GM21367 (cell line): Measurements from ENCODE around the gene SEPTIN8.
"Not testable (repeated sequence)": the region's sequence is repeated elsewhere in the genome, so short reads cannot be mapped to it uniquely, and the experiment has no call there.

ENCODE experiments used
- ATAC-seq: cut with Tn5 transposase; IDR thresholded peaks from one replicate; pipeline ENCODE4 v1.9.1; 2021; ENCODE audit not compliant: unreplicated experiment

The SEPTIN8 gene

DNA sequence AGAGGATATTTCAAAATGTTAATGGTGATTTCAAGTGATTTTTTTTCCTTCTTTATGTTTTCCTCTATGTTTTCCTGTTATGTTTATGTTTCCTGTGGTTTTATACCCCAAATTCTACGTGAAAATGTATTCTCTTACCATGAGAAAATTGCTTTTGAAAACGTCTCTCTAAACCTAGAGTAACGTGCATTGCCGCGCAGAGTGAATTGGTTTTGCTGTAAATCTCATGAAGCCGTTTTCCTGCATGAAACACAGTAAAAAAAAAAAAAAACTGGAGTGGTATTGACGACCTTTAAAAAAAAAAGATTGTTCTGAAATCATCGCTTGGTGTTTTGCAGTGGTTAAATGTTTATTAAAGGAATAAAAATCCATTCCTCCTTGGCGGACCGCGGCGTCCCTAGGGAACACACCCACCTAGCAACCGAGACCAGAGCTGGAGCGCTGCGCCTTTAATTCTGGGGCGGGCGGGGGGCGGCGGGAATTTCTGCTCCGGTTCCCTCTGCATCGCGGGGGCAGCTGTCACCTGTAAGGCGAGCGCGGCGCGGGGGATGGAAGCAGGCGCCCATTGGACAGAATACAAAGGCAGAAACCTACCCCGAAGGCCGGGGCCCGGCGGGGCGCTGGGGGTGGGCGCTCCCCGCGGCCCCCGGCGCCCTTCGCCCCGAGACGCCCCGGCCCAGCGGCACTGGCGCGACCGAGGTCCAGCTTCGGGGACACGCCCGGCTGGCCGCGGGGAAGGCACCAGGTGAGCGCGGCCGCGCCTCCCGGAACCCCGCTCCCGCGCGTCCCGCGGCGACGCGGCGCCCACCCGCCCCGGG is 36.0 kb upstream of the SEPTIN8 start, which contains the start of gene SOWAHA:
Gene SOWAHA, plus strand, starts transcription at position 522 of the 818 bp plus-strand sequence. CDS start 320 bp downstream, outside the sequence.
- ATAC-seq, result no peak

DNA sequence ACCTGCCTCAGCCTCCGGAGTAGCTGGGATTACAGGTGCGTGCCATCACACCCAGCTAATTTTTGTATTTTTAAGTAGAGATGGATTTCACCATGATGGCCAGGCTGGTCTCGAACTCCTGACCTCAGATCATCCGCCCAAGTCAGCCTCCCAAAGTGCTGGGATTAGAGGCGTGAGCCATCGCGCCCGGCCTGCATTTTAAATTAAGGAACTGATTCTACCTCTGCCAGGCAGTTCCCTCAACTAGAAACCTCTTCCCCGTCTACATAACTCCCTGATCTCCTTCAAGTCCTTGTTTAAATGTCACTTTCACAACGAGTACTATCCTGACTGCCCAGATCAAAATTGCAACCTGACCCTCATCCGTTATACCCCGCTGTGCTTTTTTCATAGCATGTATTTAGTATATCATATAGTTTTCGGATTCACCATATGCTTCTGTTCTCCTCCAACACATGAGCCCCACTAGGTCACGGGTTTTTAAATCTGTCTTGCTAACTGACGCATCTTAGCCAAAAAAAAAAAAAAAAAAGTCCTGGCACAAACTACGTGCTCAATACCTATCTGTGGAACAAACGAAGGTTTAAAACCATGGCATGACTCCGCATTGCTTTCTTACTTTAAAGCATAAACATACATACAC is 35.2 kb upstream of the SEPTIN8 start:
- no peak for ATAC-seq

DNA sequence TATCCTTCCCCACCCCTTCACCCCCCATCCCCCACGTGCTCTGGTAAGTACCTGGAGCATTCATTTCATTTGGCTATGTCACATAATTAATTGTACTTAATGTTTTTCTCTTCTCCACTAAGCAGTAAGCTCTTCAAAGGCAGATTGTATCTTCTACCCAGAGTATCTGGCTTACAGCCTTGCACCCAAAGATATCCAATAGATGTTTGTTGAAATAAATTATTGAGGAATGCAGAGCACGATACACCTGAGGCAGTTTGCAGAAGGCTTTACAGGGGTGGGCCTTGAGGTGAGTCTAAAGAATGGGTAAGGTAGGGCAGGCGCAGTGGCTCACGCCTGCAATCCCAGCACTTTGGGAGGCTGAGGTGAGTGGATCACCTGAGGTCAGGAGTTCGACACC is 33.6 kb upstream of the SEPTIN8 start:
- no peak for ATAC-seq

DNA sequence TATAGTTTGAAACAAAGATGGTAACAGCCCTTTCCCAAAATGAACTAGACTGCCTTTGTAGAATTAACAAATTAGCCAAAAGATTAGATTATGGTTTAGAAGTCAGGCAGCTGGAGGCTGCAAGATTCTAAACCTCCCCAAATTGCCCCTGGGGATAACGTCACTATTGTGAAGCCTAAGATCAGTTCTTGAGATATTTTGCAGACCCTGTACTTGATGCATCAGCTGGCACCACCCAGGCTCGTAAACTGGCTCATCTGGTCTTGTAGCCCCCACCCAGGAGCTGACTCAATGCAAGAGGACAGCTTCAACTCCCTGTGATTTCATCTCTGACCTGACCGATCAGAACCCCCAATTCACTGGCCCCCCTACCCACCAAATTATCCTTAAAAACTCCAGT is 31.8 kb upstream of the SEPTIN8 start:
- no peak for ATAC-seq

DNA sequence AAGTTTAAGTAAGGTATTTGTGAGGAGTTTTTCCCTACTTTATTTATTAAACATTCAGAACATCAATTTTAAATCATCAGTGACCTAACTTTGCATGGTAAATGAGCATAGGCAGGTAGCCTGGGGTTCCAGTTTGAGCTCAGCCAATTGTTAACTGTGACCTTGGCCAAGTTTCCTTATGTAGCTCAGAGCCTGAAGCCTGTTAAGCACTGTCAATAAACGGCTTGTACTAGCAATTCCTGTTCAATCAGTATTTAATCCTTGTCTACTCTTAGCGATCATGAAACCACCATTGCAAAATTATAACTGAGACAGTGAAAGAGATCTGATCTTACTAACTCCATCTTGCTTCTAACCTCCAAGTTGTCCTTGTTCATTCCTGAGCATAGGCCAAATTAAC is 31.4 kb upstream of the SEPTIN8 start:
- ATAC-seq, result no peak

DNA sequence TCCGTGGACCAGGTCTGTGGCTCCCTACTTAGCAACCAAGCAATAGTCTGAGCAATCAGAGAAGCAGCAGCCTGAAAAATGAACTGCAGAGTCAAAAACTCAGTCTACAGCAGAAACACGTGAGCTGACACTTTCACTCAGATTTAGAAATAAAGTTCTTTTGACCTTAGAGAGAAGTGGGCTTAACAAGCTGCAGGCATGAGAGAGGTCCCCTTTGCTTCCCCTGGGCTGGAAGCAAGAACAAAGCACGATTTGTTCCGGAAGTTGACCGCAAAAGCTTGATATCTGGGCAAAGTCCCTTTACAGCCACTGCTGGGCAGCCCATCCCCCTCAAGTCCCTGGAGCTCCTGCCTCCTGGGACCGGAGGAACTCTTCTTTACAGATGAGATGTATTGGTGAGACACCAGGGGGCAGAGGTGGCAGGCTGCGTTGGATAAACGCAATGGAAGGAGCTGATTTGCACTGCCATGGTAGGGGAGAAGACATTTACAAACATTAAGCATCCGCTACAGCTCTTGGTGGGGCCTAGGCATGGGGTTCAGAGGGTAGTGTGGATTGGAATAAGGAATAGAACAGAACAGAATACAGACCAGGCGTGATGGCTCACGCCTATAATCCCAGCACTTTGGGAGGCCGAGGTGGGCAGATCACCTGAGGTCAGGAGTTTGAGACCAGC is 30.3 kb upstream of the SEPTIN8 start:
- ATAC-seq, result no peak

DNA sequence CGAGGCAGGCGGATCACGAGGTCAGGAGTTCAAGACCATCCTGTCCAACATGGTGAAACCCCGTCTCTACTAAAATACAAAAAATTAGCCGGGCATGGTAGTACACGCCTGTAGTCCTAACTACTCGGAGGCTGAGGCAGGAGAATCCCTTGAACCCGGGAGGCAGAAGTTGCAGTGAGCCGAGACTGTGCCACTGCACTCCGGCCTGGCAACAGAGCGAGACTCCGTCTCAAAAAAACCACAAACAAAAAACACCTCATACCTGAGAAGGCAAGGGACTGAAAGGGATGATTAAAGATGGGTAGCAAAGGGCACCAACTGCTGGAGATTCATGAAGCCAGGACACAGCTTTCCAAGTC is 29.7 kb upstream of the SEPTIN8 start:
- ATAC-seq, result not testable (repeated sequence)

DNA sequence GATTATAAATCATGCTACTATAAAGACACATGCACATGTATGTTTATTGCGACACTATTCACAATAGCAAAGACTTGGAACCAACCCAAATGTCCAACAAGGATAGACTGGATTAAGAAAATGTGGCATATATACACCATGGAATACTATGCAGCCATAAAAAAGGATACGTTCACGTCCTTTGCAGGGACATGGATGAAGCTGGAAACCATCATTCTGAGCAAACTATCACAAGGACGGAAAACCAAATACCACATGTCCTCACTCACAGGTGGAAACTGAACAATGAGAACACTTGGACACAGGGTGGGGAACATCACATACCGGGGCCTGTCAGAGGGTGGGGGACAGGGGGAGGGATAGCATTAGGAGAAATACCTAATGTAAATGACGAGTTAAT is 28.8 kb upstream of the SEPTIN8 start:
- not testable (repeated sequence) for ATAC-seq

DNA sequence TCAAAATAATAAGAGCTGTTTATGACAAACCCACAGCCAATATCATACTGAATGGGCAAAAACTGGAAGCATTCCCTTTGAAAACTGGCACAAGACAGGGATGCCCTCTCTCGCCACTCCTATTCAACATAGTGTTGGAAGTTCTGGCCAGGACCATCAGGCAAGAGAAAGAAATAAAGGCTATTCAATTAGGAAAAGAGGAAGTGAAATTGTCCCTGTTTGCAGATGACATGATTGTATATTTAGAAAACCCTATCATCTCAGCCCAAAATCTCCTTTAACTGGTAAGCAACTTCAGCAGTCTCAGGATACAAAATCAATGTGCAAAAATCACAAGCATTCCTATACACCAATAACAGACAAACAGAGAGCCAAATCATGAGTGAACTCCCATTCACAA is 27.2 kb upstream of the SEPTIN8 start:
- ATAC-seq, result not testable (repeated sequence)

DNA sequence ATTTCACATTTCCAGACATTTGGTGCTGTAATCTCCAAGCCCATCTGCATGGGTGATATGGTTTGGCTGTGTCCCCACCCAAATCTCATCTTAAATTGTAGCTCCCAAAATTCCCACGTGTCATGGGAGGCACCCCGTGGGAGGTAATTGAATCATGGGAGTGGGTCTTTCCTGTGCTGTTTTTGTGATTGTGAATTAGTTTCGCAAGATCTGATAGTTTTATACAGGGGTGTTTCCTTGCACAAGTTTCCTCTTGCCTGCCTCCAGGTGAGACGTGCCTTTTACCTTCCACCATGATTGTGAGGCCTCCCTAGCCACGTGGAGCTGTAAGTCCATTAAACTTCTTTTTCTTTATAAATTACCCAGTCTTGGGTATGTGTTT is 25.6 kb upstream of the SEPTIN8 start:
- ATAC-seq, result not testable (repeated sequence)

DNA sequence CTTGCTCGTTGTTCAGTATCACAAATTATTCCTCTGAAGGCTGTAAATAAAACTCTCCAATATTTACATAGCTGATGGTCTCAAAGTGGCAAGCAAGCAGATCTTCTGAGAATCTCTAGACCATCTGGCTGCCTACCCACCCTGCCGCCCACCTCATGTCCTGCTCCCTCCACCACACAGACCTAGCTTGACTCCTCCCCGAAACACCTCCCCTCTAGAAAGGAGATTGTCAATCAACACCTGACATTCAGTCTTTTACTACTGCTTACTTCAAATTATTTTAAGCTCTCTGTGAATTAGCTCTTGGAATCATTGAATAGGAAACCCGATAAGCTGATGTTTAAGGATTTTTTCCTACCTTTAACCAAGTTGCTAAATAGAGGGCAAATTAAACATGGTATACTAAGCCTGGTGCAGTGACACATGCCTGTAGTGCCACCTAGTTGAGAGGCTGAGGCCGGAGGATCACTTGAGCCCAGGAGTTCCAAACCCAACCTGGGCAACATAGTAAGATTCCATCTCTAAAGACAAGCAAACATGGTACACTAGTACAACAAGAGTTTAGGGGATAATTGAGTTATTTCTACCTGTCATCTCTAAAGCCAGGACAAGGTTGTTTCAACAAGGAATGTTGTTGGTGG is 25.1 kb upstream of the SEPTIN8 start:
- ATAC-seq, result no peak

DNA sequence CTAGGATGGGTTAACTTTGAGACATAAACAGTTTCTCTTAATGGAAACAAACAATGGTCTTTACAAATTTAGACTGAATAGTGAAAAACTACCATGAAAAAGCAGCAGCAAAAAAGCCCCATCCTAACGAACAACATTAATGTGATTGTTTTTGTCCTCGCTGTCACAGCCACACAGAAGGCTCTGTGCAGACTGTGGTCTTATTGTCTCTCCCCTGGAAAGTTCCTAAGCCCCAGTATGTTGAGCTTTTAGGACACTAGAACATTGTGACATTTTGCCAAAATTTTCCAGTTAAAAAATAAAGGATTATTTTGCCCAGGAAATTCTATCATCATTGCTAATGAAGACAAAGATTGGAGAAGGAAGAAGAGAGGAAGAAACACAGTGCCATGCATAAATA is 23.5 kb upstream of the SEPTIN8 start:
- no peak for ATAC-seq

DNA sequence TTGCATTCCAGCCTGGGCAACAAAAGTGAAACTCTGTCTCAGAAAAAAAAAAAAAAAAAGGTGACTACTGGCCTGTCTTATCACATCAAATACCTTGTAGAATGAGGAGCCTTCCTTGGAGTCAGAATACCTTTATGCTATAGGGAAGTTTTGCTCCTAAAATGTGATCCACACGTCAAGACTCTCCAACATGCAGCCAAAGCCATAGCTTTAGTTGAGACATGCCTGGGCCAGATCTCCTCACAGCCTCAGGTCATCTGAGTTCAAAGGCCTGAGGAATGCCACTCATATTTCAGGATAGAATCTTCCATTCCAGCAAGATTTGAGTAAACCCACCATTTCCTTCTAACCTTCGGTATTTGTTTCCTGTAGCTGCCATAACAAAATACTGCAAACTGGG is 22.4 kb upstream of the SEPTIN8 start:
- no peak for ATAC-seq

DNA sequence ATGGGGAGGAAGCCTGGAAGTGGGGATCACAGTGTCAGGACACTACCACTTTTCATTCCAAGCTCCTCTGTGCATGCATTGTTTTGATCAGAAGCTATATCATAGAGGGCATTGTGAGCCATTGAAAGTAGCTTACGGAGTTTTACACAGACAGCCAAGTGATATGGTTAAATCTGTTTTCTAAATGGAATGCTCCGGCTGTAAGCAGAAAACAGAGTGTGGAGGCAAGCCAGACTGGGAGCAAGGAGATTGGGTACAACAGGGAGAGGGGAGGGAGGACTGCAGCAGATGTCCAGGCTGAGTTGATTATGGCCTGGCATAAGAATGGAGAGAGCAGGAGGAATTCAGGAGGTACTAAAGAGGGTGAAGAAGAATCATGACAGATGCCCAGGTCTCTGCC is 20.6 kb upstream of the SEPTIN8 start:
- ATAC-seq, result no peak

DNA sequence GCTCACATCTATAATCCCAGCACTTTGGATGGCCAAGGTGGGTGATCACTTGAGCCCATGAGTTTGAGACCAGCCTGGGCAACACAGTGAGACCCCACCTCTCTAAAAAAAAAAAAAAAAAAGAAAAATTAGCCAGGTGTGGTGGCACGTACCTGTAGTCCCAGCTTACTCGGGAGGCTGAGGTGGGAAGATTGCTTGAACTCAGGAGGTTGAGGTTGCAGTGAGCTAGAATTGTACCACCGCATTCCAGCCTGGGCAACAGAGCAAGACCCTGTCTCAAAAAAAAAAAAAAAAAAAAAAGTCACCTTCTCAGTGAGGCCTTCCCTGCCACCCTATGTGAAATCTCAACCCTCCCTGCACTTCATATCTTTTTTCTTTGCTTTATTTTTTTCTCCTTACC is 14.0 kb upstream of the SEPTIN8 start:
- no peak for ATAC-seq

DNA sequence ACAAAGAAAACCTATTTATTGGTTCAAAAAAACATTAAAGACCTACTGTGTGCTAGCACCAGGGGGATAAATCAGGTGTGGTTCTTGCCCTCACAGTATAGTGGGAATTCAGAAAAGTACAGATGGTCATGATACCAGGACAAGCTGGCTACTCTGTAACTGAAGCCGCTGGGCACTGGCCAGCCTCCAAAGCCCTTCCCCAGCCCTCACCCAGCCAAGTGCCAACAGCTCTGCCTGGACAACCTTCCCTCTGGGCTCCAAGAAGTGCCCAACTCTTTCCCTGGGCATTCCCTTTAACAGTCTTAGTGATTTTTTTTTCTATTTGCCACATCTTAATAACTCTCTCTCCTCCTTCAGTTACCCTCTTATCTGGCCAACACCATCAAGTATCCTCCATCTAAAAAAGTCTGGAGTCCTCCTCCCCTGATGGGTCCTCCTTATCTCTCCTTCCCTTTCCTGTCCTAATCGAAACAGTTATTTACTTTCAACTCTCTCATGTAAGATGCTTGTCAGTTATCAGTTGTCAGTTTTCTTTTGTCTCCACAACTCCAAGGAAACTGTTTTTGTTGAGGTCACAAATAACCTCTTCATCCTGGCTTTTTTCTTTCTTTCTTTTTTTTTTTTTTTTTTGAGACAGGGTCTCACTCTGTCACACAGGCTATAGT is 13.3 kb upstream of the SEPTIN8 start:
- ATAC-seq, result no peak

DNA sequence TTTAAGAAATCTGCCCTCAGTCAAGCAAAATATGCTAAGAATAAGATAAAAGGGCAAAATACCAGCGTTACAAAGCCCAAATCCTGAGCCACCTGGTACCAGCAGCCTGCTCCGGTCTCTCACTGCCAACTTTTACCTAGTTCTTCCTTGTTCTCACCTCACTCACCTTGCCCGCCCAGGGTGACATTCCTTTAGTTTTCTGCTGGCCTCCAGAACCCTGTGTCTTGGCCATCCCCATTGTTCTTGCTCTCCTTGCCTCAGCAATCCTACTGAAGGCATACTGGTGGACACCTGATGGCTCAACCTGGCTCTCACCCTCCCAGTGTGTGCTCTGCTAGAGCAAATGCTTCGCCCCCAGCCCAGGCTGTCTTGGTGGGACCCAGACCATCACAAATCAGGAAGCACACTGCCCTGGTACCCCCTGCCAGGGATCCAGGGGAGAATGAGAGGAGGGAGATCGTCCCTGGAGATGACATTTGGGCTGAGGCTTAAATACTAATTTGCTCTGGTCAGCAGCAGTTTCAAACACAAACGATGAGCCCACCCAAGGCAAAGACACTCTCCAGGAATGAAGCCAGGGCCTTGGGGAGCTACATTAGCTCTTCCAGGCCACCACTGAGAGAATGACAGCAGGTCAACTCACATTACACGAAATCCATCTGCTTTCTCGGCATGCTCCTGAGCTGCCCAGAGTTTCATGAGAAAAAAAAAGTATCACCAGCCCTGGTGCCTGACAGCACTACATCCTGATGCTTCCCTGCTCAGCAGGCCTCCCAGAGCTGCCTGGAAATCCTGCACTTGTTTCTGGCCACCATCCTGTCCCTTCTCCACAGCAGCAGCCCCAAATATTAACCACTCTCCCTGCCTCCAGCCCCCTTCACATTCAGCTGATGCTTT is 12.2 kb upstream of the SEPTIN8 start:
- no peak for ATAC-seq

DNA sequence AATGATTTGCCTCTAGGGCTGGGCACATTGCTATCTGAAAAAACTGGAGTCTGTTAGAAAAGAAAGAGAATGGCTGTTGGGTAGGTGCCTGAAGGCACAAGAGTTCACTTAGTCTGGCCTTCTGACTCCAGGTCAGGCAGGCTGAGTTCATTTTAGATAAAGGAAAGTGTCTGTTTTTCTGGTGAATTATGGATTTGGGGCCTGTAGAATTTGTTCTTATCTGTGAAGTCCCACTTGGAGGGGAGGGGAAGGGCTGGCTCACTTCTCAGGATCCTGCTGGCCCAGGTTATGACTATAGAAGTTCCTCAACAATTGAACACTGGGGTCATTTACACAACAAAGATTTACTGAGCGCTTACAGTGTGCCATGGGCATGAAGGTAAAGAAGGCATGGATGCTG is 11.5 kb upstream of the SEPTIN8 start:
- no peak for ATAC-seq

DNA sequence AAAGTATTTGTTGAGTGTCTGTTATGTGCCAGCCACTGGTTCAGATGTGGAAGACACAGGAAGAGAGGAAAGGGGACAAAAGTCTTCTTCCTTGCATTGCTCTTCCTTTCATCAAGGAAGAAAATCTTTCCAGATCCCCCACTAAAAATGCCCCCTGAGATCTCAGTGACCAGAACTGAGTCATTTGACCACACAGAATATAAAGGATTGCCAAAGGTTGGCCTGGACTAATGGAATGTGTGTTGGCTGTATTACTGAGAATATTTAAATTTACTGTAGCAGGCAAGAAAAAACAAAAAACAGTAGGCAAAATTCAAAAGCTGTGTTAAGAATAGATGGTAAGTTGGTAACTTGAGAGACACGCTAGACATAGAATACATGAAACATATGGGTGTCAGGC is 10.0 kb upstream of the SEPTIN8 start:
- no peak for ATAC-seq

DNA sequence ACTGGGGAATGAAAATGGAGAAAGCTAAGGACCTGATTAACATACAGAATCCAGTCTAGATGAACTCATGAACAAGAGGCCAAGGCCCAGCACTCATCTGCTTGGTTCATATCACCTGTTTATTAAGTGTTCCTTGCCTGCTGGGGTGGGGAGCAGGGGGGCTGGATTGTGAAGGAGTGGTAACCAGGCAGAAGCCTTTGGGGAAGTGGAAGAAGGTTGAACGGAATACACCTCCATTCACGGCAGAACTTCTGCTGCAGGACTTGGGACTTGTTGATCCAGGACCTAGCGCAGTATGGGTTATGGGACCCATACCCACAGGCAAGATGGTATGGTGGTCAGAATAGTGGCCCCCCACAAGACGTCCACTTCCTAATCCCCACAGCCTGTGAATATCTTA is 8.8 kb upstream of the SEPTIN8 start:
- ATAC-seq, result no peak
